Measurements from ENCODE around the gene EIF2B5. TPM values are rescaled to one million over a fixed set of nuclear protein-coding genes. Genes with fewer than 3 reads are reported as not detected.
A peak's percentile ranks its signal among the peaks of the same experiment; 100 is the strongest.

The EIF2B5 gene
- total RNA-seq, 2 experiments from 2014 or later = 41.1 to 56.7 TPM

GRCh38 chr3:184135911-184136260 is 728 bp downstream of the EIF2B5 start:
- no peak for DNase-seq (ENCODE audit: low spot score)
- H3K79me2 ChIP-seq (ENCODE audit: insufficient read depth, low read depth, low read length) = peaks cover 43% of the 10 kb centered on the region
- TF ChIP-seq CTCF (conservative IDR thresholded peaks at IDR 0.05; ENCODE audit: low read length) (no peak), EZH2phosphoT487 (IDR thresholded peaks at IDR 0.05; ENCODE audit: borderline replicate concordance, low read depth, low read length) (no peak)
- H3K9me3 ChIP-seq (ENCODE audit: low read length) = no peaks in the 10 kb centered on the region
- peak overlapping the region; percentile 97 for H3K4me3 ChIP-seq (ENCODE audit: low read depth, low read length, poor library complexity, severe bottlenecking)
- H3K36me3 ChIP-seq (ENCODE audit: insufficient read depth, low read length) = peaks cover 34% of the 10 kb centered on the region
- H4K20me1 ChIP-seq (ENCODE audit: insufficient read depth, low read length) = no peaks in the 10 kb centered on the region
- H3K4me1 ChIP-seq (ENCODE audit: insufficient read depth, low read length, poor library complexity, severe bottlenecking) = peaks cover 20% of the 10 kb centered on the region
- ChIA-PET CTCF (ENCODE audit: unreplicated experiment) (no interaction called here), POLR2A (interaction anchor here (0.6 to 2.4 kb wide), 8 partner anchors 9 to 1020 kb away, joined by 3 to 9 read pairs (median 6); partner anchors contain the start of gene DVL3)
- H3K4me2 ChIP-seq (ENCODE audit: low read length) = peak overlapping the region; percentile 97
- peak overlapping the region; percentile 87 for H2AFZ ChIP-seq (ENCODE audit: low read length)
- BruUV-seq (replicated peaks) = no TSS peak
- peak overlapping the region; percentile 67 for H3K27ac ChIP-seq (ENCODE audit: low read depth, low read length, poor library complexity, severe bottlenecking)
- no peaks in the 10 kb centered on the region for H3K9me2 ChIP-seq (ENCODE audit: insufficient read depth, low read length)
- intact Hi-C loops (cut with micrococcal nuclease; ENCODE audit: unreplicated experiment) = loop anchor here (1.0 to 5.0 kb wide), 7 partner anchors 21 to 239 kb away; partner anchors contain the start of genes ABCF3, ALG3, AP2M1 and CLCN2

- CTCF ChIA-PET (ENCODE audit: unreplicated experiment) = no interaction called here
- intact Hi-C loops (cut with micrococcal nuclease; ENCODE audit: unreplicated experiment) = no loop called here
- no peaks in the 10 kb centered on the region for H3K9me2 ChIP-seq (ENCODE audit: insufficient read depth, low read length)
- TF ChIP-seq CTCF (conservative IDR thresholded peaks at IDR 0.05; ENCODE audit: low read length) = no peak
- no peak for TF ChIP-seq EZH2phosphoT487 (IDR thresholded peaks at IDR 0.05; ENCODE audit: borderline replicate concordance, low read depth, low read length)
- no TSS peak for BruUV-seq (replicated peaks)
- POLR2A ChIA-PET = no interaction called here
- H4K20me1 ChIP-seq (ENCODE audit: insufficient read depth, low read length) = no peaks in the 10 kb centered on the region
- H3K4me2 ChIP-seq (ENCODE audit: low read length) = no peak overlapping the region
- no peak overlapping the region for H3K4me3 ChIP-seq (ENCODE audit: low read depth, low read length, poor library complexity, severe bottlenecking)
- DNase-seq (ENCODE audit: low spot score) = no peak
- peaks cover 21% of the 10 kb centered on the region for H3K4me1 ChIP-seq (ENCODE audit: insufficient read depth, low read length, poor library complexity, severe bottlenecking)
- H3K9me3 ChIP-seq (ENCODE audit: low read length) = no peaks in the 10 kb centered on the region
- H3K79me2 ChIP-seq (ENCODE audit: insufficient read depth, low read depth, low read length) = peaks cover 32% of the 10 kb centered on the region
- no peak overlapping the region for H2AFZ ChIP-seq (ENCODE audit: low read length)
- no peak overlapping the region for H3K27ac ChIP-seq (ENCODE audit: low read depth, low read length, poor library complexity, severe bottlenecking)
- H3K36me3 ChIP-seq (ENCODE audit: insufficient read depth, low read length) = peaks cover 80% of the 10 kb centered on the region
Measured at GRCh38 chr3:184140436-184140835, 5.3 kb downstream of the EIF2B5 start.

- Histone ChIP-seq H3K79me2 (ENCODE audit: insufficient read depth, low read depth, low read length) (peaks cover 14% of the 10 kb centered on the region; the same call in 1 of the 2 replicates), H3K4me3 (ENCODE audit: low read depth, low read length, poor library complexity, severe bottlenecking) (no peak overlapping the region), H3K9me2 (ENCODE audit: insufficient read depth, low read length) (no peaks in the 10 kb centered on the region), H3K27ac (ENCODE audit: low read depth, low read length, poor library complexity, severe bottlenecking) (no peak overlapping the region), H3K4me1 (ENCODE audit: insufficient read depth, low read length, poor library complexity, severe bottlenecking) (peaks cover 15% of the 10 kb centered on the region), H3K36me3 (ENCODE audit: insufficient read depth, low read length) (peaks cover 95% of the 10 kb centered on the region), H3K4me2 (ENCODE audit: low read length) (no peak overlapping the region), H4K20me1 (ENCODE audit: insufficient read depth, low read length) (no peaks in the 10 kb centered on the region), H2AFZ (ENCODE audit: low read length) (no peak overlapping the region), H3K9me3 (ENCODE audit: low read length) (no peaks in the 10 kb centered on the region)
- intact Hi-C loops (cut with micrococcal nuclease; ENCODE audit: unreplicated experiment) = no loop called here
- ChIA-PET CTCF (ENCODE audit: unreplicated experiment) (no interaction called here), POLR2A (no interaction called here)
- no peak for TF ChIP-seq EZH2phosphoT487 (IDR thresholded peaks at IDR 0.05; ENCODE audit: borderline replicate concordance, low read depth, low read length)
- TF ChIP-seq CTCF (conservative IDR thresholded peaks at IDR 0.05; ENCODE audit: low read length) = no peak
- no peak for DNase-seq (ENCODE audit: low spot score)
- no TSS peak for BruUV-seq (replicated peaks)
Measured at GRCh38 chr3:184142199-184142598, 7.0 kb downstream of the EIF2B5 start.

Data from OCI-LY7 (cell line).